Esophagus (tissue), 2 donors: Measurements from ENCODE around the gene TNS1. TPM values are rescaled to one million over a fixed set of nuclear protein-coding genes. Genes with fewer than 3 reads are reported as not detected.

Source experiments
- H3K27ac ChIP-seq, 2 donors: one replicate each; pipeline ENCODE4 v1.5.1; 2013; ENCODE audit warnings: low read depth in 2 of 2, mild to moderate bottlenecking in 2 of 2, inconsistent platforms in 1 of 2, low read length in 1 of 2, moderate library complexity in 1 of 2
- H3K27me3 ChIP-seq, 2 donors: one replicate each; pipeline ENCODE4 v1.6.1; 2013; ENCODE audit warnings: low read length in 2 of 2, control low read depth in 1 of 2, mild to moderate bottlenecking in 1 of 2; ENCODE audit not compliant: insufficient read depth in 2 of 2, control insufficient read depth in 1 of 2
- H3K36me3 ChIP-seq, 2 donors: one replicate each; pipeline ENCODE4 v1.6.1; 2013; ENCODE audit warnings: low read length in 1 of 2; ENCODE audit not compliant: control insufficient read depth in 2 of 2, insufficient read depth in 2 of 2
- H3K4me1 ChIP-seq, 2 donors: one replicate each; pipeline ENCODE4 v1.6.1; 2013; ENCODE audit warnings: low read length in 1 of 2; ENCODE audit not compliant: control insufficient read depth in 2 of 2, insufficient read depth in 2 of 2
- H3K4me3 ChIP-seq, 2 donors: one replicate each; pipeline ENCODE4 v1.5.1; 2013; ENCODE audit warnings: low read length in 2 of 2, mild to moderate bottlenecking in 2 of 2, low read depth in 1 of 2, moderate library complexity in 1 of 2
- H3K9me3 ChIP-seq, 2 donors: one replicate each; pipeline ENCODE4 v1.6.1; 2013; ENCODE audit warnings: mild to moderate bottlenecking in 2 of 2, low read depth in 1 of 2, low read length in 1 of 2, moderate library complexity in 1 of 2; ENCODE audit not compliant: control insufficient read depth in 2 of 2, insufficient read depth in 1 of 2
- WGBS, 2 donors: extraction: QIAGEN DNeasy Blood & Tissue Kit; methylation state at CpG; one replicate each; pipeline ENCODE4 v1.1.7; 2013; 5-methylcytosine and 5-hydroxymethylcytosine counted together
- polyA plus RNA-seq, 2 donors: library from polyadenylated mRNA; stranded (reverse); fragments of 200-250 nt; gene quantifications; one replicate each; pipeline ENCODE4 v1.2.3, GENCODE V29; 2013
- donor health status: healthy with polysubstance abuse.
- donor health status: Bipolar disorder and iron deficiency.

The TNS1 gene
- polyA plus RNA-seq, 2 donors: 28.3 to 39.0 TPM

- H3K4me1 ChIP-seq: peaks cover 8 to 49% of the 10 kb centered on the region in 2 donors
- no peaks in the 10 kb centered on the region for H3K27me3 ChIP-seq
- peak overlapping the region; percentile 79 to 95 for H3K27ac ChIP-seq
- no peaks in the 10 kb centered on the region for H3K9me3 ChIP-seq
- H3K4me3 ChIP-seq: no peak overlapping the region
- peaks cover 0 to 7% of the 10 kb centered on the region in 2 donors for H3K36me3 ChIP-seq
- 46 to 49% methylated on average over 16 of the region's 16 CpGs for WGBS, 2 donors
These were observed 102.6 kb downstream of the TNS1 start for GRCh38 chr2:217900010-217900779.

- WGBS, 2 donors: 33 to 37% methylated on average over 11 of the region's 11 CpGs
- H3K4me3 ChIP-seq: no peak overlapping the region
These were observed 103.4 kb downstream of the TNS1 start for GRCh38 chr2:217899231-217900009.

GRCh38 chr2:217897816-217898806 lies 104.7 kb downstream of the TNS1 start:
- no peak overlapping the region for H3K4me3 ChIP-seq
- H3K9me3 ChIP-seq: no peaks in the 10 kb centered on the region
- WGBS, 2 donors: 42 to 49% methylated on average over 23 of the region's 23 CpGs
- peaks cover 8 to 42% of the 10 kb centered on the region in 2 donors for H3K4me1 ChIP-seq
- H3K27me3 ChIP-seq: no peaks in the 10 kb centered on the region
- peaks cover 4 to 14% of the 10 kb centered on the region in 2 donors for H3K36me3 ChIP-seq
- peak overlapping the region; percentile 66 to 95 for H3K27ac ChIP-seq

More at GRCh38 chr2:217899231-217900009, 103.4 kb downstream of the TNS1 start:
- peaks cover 8 to 42% of the 10 kb centered on the region in 2 donors for H3K4me1 ChIP-seq
- H3K27ac ChIP-seq: peak overlapping the region; percentile 66 to 95
- no peaks in the 10 kb centered on the region for H3K9me3 ChIP-seq
- H3K36me3 ChIP-seq: peaks cover 0 to 10% of the 10 kb centered on the region in 2 donors
- no peaks in the 10 kb centered on the region for H3K27me3 ChIP-seq

- Histone ChIP-seq H3K4me3 (no peak overlapping the region), H3K27ac (peak overlapping the region; percentile 66 to 95), H3K27me3 (no peaks in the 10 kb centered on the region), H3K4me1 (peaks cover 5 to 35% of the 10 kb centered on the region in 2 donors), H3K9me3 (no peaks in the 10 kb centered on the region), H3K36me3 (peaks cover 4 to 18% of the 10 kb centered on the region in 2 donors)
- 46% methylated on average over 9 of the region's 9 CpGs for WGBS, 2 donors
These were observed 105.6 kb downstream of the TNS1 start for GRCh38 chr2:217897091-217897715.

GRCh38 chr2:217895070-217895635 lies 107.6 kb downstream of the TNS1 start:
- 83 to 85% methylated on average over 19 of the region's 19 CpGs for WGBS, 2 donors
- Histone ChIP-seq H3K9me3 (no peaks in the 10 kb centered on the region), H3K4me3 (no peak overlapping the region), H3K27ac (peak overlapping the region in 1 of 2 donors; percentile 29), H3K4me1 (peaks cover 7 to 26% of the 10 kb centered on the region in 2 donors), H3K36me3 (peaks cover 9 to 28% of the 10 kb centered on the region in 2 donors), H3K27me3 (no peaks in the 10 kb centered on the region)

- H3K27ac ChIP-seq: no peak overlapping the region
- peaks cover 9 to 38% of the 10 kb centered on the region in 2 donors for H3K36me3 ChIP-seq
These were observed 109.4 kb downstream of the TNS1 start for GRCh38 chr2:217893440-217893839.

GRCh38 chr2:217892560-217892959 lies 110.2 kb downstream of the TNS1 start:
- peaks cover 9 to 38% of the 10 kb centered on the region in 2 donors for H3K36me3 ChIP-seq
- 75 to 79% methylated on average over 8 of the region's 8 CpGs for WGBS, 2 donors
- H3K27ac ChIP-seq: peak overlapping the region in 1 of 2 donors; percentile 15

More at GRCh38 chr2:217893440-217893839, 109.4 kb downstream of the TNS1 start:
- H3K27me3 ChIP-seq: no peaks in the 10 kb centered on the region
- peaks cover 7 to 12% of the 10 kb centered on the region in 2 donors for H3K4me1 ChIP-seq
- H3K9me3 ChIP-seq: no peaks in the 10 kb centered on the region
- 76 to 80% methylated on average over 8 of the region's 8 CpGs for WGBS, 2 donors
- H3K4me3 ChIP-seq: no peak overlapping the region

GRCh38 chr2:217890445-217890844 lies 112.3 kb downstream of the TNS1 start:
- Histone ChIP-seq H3K9me3 (no peaks in the 10 kb centered on the region), H3K4me3 (no peak overlapping the region), H3K27me3 (no peaks in the 10 kb centered on the region), H3K36me3 (peaks cover 9 to 34% of the 10 kb centered on the region in 2 donors), H3K4me1 (peaks cover 0 to 2% of the 10 kb centered on the region in 2 donors), H3K27ac (peak overlapping the region in 1 of 2 donors; percentile 57)
- WGBS, 2 donors: 71 to 78% methylated on average over 4 of the region's 4 CpGs

More at GRCh38 chr2:217892560-217892959, 110.2 kb downstream of the TNS1 start:
- no peaks in the 10 kb centered on the region for H3K27me3 ChIP-seq
- no peak overlapping the region for H3K4me3 ChIP-seq
- peaks cover 2 to 3% of the 10 kb centered on the region in 2 donors for H3K4me1 ChIP-seq
- no peaks in the 10 kb centered on the region for H3K9me3 ChIP-seq
